HepG2 (cell line): Measurements from ENCODE around the gene BIRC6. TPM values are rescaled to one million over a fixed set of nuclear protein-coding genes. Genes with fewer than 3 reads are reported as not detected.

ENCODE experiments used
- HMGXB4 ChIP-seq, 2 experiments: sonication (generic) in 1 of 2; formaldehyde crosslinking in 1 of 2; IDR thresholded peaks; 2 replicates each; pipeline versions ENCODE4 v1.4.0 to v1.6.1; 2018 to 2020; ENCODE audit warnings: missing genetic modification reagents in 2 of 2, borderline replicate concordance in 1 of 2, low read depth in 1 of 2, mild to moderate bottlenecking in 1 of 2, missing biosample characterization in 1 of 2
- MAFF ChIP-seq: IDR thresholded peaks from 2 replicates; pipeline ENCODE4 v1.6.1; 2011; ENCODE audit warnings: low read depth, low read length, improper control_type of control experiment
- NFIC ChIP-seq: IDR thresholded peaks from 2 replicates; pipeline ENCODE4 v1.6.1; 2012; ENCODE audit warnings: mild to moderate bottlenecking, low read length, inconsistent platforms
- TBX3 ChIP-seq: fragments of 450-650 bp; IDR thresholded peaks from 2 replicates; pipeline ENCODE4 v1.6.1; 2017; ENCODE audit warnings: antibody characterized with exemption, mild to moderate bottlenecking, inconsistent platforms, borderline replicate concordance
- ZBTB39 ChIP-seq: sonication (generic); formaldehyde crosslinking; IDR thresholded peaks from 2 replicates; pipeline ENCODE4 v1.5.0; 2020; ENCODE audit warnings: missing genetic modification reagents
- ZBTB42 ChIP-seq: sonication (generic); formaldehyde crosslinking; IDR thresholded peaks from 2 replicates; pipeline ENCODE4 v1.5.0; 2020; ENCODE audit warnings: mild to moderate bottlenecking, missing genetic modification reagents
- ZBTB7B ChIP-seq: sonication (generic); formaldehyde crosslinking; IDR thresholded peaks from 2 replicates; pipeline ENCODE4 v1.4.0; 2020; ENCODE audit warnings: missing genetic modification reagents
- ZMYM2 ChIP-seq: sonication (generic); formaldehyde crosslinking; IDR thresholded peaks from 2 replicates; pipeline ENCODE4 v1.8.0; 2022; ENCODE audit warnings: mild to moderate bottlenecking, missing genetic modification reagents
- ZNF503 ChIP-seq: sonication (generic); formaldehyde crosslinking; IDR thresholded peaks from 2 replicates; pipeline ENCODE4 v1.4.0; 2020; ENCODE audit warnings: missing genetic modification reagents
- ZNF629 ChIP-seq: sonication (generic); formaldehyde crosslinking; conservative IDR thresholded peaks from 2 replicates; pipeline ENCODE4 v1.5.0; 2020; ENCODE audit warnings: missing genetic modification reagents
- ZNF770 ChIP-seq: sonication (generic); formaldehyde crosslinking; IDR thresholded peaks from 2 replicates; pipeline ENCODE4 v1.5.0; 2020; ENCODE audit warnings: mild to moderate bottlenecking, missing genetic modification reagents
- polyA plus RNA-seq, 8 experiments: library from polyadenylated mRNA; depleted of rRNA in 3 of 8; stranded (reverse) in 7 of 8; unstranded in 1 of 8; fragments of >200 nt; fragmentation: Illumina TruSeq in 4 of 8; extraction: Trizol in 4 of 8; gene quantifications; 2 replicates each; pipeline versions ENCODE4 v1.2.1 to v1.2.3, GENCODE V29; 2011 to 2016; ENCODE audit warnings: low read depth in 4 of 8, missing spikeins in 1 of 8, mixed read lengths in 1 of 8; ENCODE audit not compliant: insufficient read depth in 1 of 8
- total RNA-seq, 5 experiments: library from RNA; depleted of rRNA; stranded (reverse); fragments of >200 nt; fragmentation: Illumina TruSeq; extraction: Trizol; gene quantifications; 2 replicates each; pipeline ENCODE4 v1.2.3, GENCODE V29; 2016; ENCODE audit warnings: low read depth in 1 of 5
- TF ChIP-seq, protein P1 (sequence below): sonication (generic); formaldehyde crosslinking; IDR thresholded peaks from 2 replicates; pipeline ENCODE4 v1.5.1; 2020; ENCODE audit warnings: mild to moderate bottlenecking, moderate library complexity, missing genetic modification reagents
- TF ChIP-seq, protein P2 (sequence below): sonication (generic); formaldehyde crosslinking; IDR thresholded peaks from 2 replicates; pipeline ENCODE4 v1.4.0; 2020; ENCODE audit warnings: low read depth, missing genetic modification reagents

Gene BIRC6
- total and polyA plus RNA-seq, 2 of the 13 experiments (the other 11 are each of a cell fraction or from before 2014, with no cell fraction given), result 65.6 to 120 TPM

GRCh38 chr2:32329180-32329980 lies 27.4 kb upstream of the BIRC6 start (continued):
- TF ChIP-seq ZNF770 (CRISPR knock-in tag) (0 out of 2 replicates have a peak, but pooled peaks have one; percentile 17), ZNF629 (CRISPR knock-in tag) (0 out of 2 replicates have a peak, but pooled peaks have one; percentile 12), HMGXB4 (CRISPR knock-in tag; IDR thresholded peaks at IDR 0.05; ENCODE audit: borderline replicate concordance in 1 of 2, low read depth in 1 of 2) (peak; percentile 11 to 43; a peak in 2 of 4 replicates), TBX3 (peak; percentile 75; the same call in 1 of the 2 replicates), ZBTB7B (peak; percentile 70), ZNF503 (CRISPR knock-in tag) (peak; percentile 91), MAFF (peak; percentile 45; the same call in 1 of the 2 replicates), ZBTB39 (CRISPR knock-in tag) (peak; percentile 97), ZMYM2 (CRISPR knock-in tag) (peak; percentile 73; the same call in 1 of the 2 replicates), ZBTB42 (peak; percentile 55; the same call in 1 of the 2 replicates), NFIC (peak; percentile 93)
- TF ChIP-seq, protein P1, sequence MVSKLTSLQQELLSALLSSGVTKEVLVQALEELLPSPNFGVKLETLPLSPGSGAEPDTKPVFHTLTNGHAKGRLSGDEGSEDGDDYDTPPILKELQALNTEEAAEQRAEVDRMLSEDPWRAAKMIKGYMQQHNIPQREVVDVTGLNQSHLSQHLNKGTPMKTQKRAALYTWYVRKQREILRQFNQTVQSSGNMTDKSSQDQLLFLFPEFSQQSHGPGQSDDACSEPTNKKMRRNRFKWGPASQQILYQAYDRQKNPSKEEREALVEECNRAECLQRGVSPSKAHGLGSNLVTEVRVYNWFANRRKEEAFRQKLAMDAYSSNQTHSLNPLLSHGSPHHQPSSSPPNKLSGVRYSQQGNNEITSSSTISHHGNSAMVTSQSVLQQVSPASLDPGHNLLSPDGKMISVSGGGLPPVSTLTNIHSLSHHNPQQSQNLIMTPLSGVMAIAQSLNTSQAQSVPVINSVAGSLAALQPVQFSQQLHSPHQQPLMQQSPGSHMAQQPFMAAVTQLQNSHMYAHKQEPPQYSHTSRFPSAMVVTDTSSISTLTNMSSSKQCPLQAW (CRISPR knock-in tag), result 0 out of 2 replicates have a peak, but pooled peaks have one; percentile 61
- TF ChIP-seq, protein P2, sequence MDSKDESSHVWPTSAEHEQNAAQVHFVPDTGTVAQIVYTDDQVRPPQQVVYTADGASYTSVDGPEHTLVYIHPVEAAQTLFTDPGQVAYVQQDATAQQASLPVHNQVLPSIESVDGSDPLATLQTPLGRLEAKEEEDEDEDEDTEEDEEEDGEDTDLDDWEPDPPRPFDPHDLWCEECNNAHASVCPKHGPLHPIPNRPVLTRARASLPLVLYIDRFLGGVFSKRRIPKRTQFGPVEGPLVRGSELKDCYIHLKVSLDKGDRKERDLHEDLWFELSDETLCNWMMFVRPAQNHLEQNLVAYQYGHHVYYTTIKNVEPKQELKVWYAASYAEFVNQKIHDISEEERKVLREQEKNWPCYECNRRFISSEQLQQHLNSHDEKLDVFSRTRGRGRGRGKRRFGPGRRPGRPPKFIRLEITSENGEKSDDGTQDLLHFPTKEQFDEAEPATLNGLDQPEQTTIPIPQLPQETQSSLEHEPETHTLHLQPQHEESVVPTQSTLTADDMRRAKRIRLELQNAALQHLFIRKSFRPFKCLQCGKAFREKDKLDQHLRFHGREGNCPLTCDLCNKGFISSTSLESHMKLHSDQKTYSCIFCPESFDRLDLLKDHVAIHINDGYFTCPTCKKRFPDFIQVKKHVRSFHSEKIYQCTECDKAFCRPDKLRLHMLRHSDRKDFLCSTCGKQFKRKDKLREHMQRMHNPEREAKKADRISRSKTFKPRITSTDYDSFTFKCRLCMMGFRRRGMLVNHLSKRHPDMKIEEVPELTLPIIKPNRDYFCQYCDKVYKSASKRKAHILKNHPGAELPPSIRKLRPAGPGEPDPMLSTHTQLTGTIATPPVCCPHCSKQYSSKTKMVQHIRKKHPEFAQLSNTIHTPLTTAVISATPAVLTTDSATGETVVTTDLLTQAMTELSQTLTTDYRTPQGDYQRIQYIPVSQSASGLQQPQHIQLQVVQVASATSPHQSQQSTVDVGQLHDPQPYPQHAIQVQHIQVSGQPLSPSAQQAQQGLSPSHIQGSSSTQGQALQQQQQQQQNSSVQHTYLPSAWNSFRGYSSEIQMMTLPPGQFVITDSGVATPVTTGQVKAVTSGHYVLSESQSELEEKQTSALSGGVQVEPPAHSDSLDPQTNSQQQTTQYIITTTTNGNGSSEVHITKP (CRISPR knock-in tag), result 0 out of 2 replicates have a peak, but pooled peaks have one; percentile 19
